ENCODE measurements around the gene RHOD.

The RHOD gene, protein sequence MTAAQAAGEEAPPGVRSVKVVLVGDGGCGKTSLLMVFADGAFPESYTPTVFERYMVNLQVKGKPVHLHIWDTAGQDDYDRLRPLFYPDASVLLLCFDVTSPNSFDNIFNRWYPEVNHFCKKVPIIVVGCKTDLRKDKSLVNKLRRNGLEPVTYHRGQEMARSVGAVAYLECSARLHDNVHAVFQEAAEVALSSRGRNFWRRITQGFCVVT
- long read RNA-seq, donor 1, transcript RHOD-201 (5 exons, 1,129 nt), result major isoform, 5 of 6 reads
- long read RNA-seq, donor 1, partial matches to known transcripts, result 0 of 6 reads
- long read RNA-seq, donor 1, other reads (novel, unspliced or antisense), result 0 of 6 reads
- long read RNA-seq, donor 2, transcript RHOD-201 (5 exons, 1,129 nt), result major isoform, 9 of 9 reads
- long read RNA-seq, donor 2, partial matches to known transcripts, result 0 of 9 reads
- long read RNA-seq, donor 2, other reads (novel, unspliced or antisense), result 0 of 9 reads
- long read RNA-seq, donor 3, partial matches to known transcripts, result 0 of 1 reads
- long read RNA-seq, donor 3, other reads (novel, unspliced or antisense), result 0 of 1 reads
- long read RNA-seq, donor 4, transcript RHOD-201 (5 exons, 1,129 nt), result major isoform, 5 of 5 reads
- long read RNA-seq, donor 4, partial matches to known transcripts, result 0 of 5 reads
- long read RNA-seq, donor 4, other reads (novel, unspliced or antisense), result 0 of 5 reads
- long read RNA-seq, donor 5, transcript RHOD-201 (5 exons, 1,129 nt), result major isoform, 5 of 5 reads
- long read RNA-seq, donor 5, partial matches to known transcripts, result 0 of 5 reads
- long read RNA-seq, donor 5, other reads (novel, unspliced or antisense), result 0 of 5 reads
- long read RNA-seq, donor 6, partial matches to known transcripts, result 0 of 4 reads
- long read RNA-seq, donor 6, other reads (novel, unspliced or antisense), result 0 of 4 reads
- long read RNA-seq, donor 7, transcript RHOD-201 (5 exons, 1,129 nt), result major isoform, 11 of 11 reads
- long read RNA-seq, donor 7, partial matches to known transcripts, result 0 of 11 reads
- long read RNA-seq, donor 7, other reads (novel, unspliced or antisense), result 0 of 11 reads
- long read RNA-seq, donor 8, transcript RHOD-201 (5 exons, 1,129 nt), result major isoform, 9 of 16 reads
- long read RNA-seq, donor 8, partial matches to known transcripts, result 7 of 16 reads
- long read RNA-seq, donor 8, other reads (novel, unspliced or antisense), result 0 of 16 reads

GRCh38 chr11:67056267-67057204, at the start of gene RHOD:
Gene RHOD (plus strand): TSS chr11:67056847. CDS start chr11:67056903, 56 bp downstream.
- peak; percentile 66 for DNase-seq

- DNase-seq, result no peak
Measured at GRCh38 chr11:67007126-67007525, 49.5 kb upstream of the RHOD start.

DNA sequence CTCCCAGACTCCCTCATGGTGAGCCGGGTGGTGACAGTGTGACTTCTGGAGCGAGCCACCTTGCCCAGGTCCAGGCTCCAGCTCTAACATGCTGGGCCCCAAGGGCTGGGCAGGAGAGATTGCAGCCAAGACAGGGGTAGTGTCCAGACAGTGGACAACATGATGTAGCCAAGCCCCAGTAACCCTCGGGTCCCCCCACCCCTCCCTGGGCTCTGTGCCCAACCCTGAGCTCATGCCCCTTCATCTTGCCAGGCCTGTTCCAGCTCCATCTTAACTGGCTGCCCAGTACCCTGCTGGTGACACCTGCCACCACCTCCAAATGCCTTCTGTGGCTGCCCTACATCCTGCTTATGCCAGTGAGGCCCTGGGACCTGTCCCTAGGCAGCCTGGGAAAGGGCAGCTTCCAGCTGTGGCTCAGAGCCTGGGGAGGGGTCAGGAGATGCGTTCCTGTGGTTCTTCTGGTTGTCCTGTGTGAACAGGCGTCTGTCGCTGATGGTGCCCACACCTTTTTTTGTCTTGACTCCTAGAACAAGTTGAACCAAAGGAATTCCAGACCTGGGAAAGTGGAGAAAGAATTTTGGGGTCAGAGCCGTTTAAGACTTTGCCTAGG, 46.2 kb upstream of the RHOD start:
- DNase-seq, result no peak

GRCh38 chr11:67013511-67014045, 43.1 kb upstream of the RHOD start:
- DNase-seq, result no peak

DNA sequence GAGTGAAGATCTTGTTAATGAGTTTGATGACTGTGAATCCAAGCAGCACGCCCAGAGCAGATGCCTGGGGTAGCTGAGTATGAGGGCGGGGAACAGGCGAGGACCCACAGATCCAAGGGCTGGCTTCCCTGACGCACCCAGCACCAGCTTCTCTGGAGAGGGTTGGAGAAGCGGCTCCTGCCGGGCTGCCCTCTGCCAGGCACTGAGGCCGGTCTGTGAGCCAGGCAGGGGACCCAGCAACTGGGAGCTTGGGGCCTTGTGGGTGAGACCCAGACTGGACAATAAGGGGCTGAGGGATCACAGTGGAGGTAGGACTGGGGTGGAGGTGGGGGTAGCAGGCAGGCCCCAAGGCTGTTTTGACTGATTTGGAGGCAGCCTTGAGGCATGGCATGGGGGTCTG, 42.3 kb upstream of the RHOD start:
- no peak for DNase-seq

DNA sequence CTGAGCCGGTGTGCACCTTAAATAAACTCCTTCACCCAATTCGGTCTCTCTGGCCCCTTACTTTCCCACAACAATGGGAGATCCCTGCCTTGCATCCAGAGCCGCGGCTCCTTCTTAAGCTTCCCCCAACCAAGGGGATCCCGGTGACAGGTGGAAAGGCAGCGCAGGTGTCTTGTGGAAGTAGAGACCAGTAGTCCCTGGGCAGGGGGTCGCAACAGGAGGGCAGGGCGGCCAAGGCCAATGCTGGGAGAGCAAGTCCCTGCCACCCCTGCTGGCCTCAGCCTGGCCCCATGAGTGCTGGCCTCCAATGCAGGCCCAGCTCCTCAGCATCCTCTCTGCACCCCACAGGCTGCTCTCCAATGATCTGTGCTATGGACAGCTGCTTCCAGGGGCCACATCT, 41.6 kb upstream of the RHOD start:
- DNase-seq, result no peak

DNA sequence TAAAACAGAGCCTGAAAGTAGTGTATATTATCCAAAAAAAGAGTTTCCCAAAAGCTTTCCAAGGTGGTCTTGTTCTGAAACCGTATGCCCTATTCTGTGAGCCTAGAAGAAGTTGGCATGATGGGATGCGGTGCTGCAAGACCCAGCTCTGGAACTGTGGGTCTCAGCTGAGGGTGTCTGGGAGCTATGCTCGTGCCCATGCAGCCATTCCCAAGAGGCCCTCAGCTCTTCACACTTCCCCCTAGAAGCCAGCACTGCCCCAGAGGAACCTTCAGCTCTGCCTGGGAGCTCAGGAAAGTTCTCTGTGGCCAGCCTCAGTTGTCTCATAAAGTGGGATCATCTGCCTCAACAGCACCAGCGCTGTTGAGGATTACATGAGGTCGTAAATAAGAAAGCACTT, 40.1 kb upstream of the RHOD start:
- DNase-seq, result no peak

GRCh38 chr11:67020949-67021348, 35.7 kb upstream of the RHOD start:
- no peak for DNase-seq

DNA sequence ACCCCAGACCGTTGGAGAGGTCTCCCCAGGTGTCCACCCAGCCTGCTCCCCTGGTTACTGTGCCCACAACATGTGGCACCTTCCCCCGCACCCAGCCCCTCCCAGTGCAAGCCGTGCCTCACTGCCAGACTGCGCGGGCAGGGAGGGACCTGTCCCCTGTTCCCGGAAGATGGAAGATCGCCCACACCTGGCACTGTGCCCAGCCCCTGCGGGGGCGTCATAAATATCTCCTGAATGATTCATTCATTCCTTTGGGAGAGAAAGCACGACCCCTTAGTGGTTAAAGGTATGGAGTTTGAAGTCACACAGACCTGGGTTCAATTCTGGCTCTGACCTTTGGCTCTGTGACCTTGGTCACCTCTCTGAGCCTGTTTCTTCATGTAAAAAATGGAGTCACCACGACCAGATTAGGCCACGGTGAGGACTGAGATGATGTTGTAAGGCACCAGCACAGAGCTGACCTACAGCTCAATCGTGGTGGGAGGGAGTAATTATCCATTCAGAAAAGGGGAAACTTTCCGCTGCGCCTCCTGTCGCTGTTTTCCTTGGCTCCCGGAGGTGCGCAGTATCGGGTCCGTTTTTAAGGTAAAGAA, 34.2 kb upstream of the RHOD start:
- no peak for DNase-seq

- DNase-seq, result peak; percentile 53
Measured at GRCh38 chr11:67022961-67023956, 33.4 kb upstream of the RHOD start, which contains the start of gene SYT12. Gene SYT12 (plus strand): TSS chr11:67023134. CDS start chr11:67030145, 7,011 bp downstream.

DNA sequence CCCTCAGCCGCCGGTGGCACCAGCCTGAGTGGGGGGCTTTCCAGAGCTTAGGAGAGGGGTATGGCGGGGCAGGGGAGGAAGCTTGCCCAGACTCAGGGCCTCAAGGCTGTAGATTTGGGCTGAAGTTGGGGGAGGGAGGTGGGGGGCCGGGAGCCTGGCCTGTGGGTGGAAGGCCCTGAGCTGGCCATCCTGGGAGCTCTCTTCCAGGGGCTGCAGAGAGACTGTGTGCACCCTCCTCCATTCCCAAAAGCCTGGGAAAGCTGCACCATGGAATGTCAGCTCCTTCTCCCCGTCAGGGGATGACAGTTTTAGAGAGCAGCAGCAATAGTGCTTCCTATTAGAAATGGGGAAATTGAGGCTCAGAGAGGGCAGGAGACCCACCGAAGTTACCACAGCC, 32.7 kb upstream of the RHOD start:
- no peak for DNase-seq

- DNase-seq, result no peak
Measured at GRCh38 chr11:67024410-67024809, 32.2 kb upstream of the RHOD start.

- DNase-seq, result no peak
Measured at GRCh38 chr11:67024966-67025365, 31.7 kb upstream of the RHOD start.

DNA sequence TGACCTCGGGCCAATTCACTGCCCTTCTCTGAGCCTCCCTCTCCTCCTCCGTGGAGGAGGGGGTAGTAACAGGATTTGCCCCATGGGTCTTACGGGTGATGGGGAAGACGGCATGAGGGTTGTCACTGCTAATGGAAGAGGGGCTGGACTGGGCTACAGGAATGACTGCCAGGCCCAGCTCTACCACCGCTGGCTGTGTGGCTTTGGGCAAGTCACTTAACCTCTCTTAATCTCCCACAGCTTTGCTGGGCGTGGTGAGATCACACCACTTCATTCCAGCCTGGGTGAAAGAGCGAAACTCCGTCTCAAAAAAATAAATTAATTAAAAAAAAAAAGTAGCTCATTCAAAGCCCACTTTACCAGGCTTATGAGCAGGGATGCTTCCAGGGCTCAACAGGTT, 30.9 kb upstream of the RHOD start:
- no peak for DNase-seq

DNA sequence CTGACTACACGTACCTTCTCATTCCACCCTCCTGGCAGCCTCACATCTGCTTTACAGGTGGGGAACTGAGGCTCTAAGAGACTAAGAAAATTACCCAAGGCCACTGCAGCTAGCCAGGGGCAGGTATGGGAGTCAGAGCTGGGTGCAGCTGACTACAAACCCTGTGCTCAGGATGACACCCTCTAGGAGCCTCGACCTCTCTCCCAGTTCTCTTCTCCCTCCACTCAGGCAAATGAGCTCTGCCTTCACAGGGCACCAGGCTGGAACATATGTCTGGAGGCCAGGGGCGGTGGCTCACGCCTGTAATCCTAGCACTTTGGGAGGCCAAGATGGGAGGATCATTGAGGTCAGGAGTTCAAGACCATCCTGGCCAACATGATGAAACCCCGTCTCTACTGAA, 29.7 kb upstream of the RHOD start:
- DNase-seq, result no peak

DNA sequence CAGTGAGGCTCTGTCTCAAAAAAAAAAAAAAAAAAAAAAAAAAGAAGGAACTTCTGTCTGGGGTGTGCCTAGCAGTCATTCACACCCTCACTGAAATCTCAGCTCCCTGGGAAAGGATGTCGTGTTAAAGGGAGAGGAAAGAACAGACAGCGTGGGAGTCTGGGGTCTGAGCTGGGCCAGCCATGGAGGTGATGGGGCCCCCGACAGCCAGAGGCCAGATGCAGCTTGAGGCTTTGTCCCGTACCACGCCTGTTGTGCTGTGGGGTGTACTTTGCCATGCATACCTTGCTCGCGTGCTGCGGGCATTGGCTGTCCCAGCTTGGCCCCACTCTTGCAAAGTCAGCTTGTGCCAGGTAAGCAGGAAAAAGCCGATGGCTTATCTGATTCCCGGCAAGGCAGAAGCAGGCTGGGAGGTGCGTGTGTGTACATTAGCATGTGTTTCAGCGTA, 29.1 kb upstream of the RHOD start:
- no peak for DNase-seq

GRCh38 chr11:67027943-67028542, 28.6 kb upstream of the RHOD start:
- no peak for DNase-seq

- DNase-seq, result no peak
Measured at GRCh38 chr11:67029146-67029545, 27.5 kb upstream of the RHOD start.

DNA sequence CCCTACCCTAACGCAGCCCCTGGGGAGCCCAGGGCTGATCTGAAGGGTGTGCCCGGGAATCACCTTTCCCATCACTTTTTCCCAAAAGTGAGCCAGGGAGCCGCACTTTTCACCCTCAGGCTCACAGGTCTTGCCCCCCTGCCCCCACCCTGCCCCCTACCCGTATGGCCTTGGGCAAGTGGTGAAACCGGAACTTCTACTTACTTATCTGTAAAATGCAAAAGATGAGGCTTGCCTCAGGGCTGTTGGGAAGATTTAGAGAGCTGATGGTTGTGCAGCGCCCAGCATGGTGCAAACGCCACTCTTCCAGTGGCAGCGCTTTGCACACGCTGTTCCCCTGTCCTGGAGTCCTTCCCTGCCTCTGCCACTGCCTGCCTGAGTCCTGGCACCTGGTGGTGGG, 25.7 kb upstream of the RHOD start:
- DNase-seq, result no peak

Data from right kidney (tissue), 9 donors.